ENCODE data around the gene MAP4K4.
"Not testable (repeated sequence)": the region's sequence is repeated elsewhere in the genome, so short reads cannot be mapped to it uniquely, and the experiment has no call there.

Gene MAP4K4

DNA sequence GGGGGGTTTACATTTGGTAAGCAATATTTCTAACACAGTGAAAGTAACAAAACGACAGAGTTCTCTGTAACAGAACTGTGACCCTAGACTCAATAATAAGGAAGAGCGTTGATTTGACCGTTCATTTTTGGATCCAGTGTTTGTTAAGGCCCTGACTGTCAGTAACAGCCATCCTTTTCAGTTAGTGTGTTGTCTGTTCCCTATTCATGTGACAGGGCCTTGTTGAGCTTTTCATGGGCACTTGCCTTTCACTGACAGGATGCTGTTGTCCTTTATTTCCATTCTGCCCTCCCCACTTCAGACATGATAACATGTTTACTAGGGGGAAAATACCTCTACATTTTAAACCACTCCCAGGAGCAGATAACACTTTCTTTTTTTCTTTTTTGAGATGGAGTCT lies 45.8 kb downstream of the MAP4K4 start:
- DNase-seq (ENCODE audit: low spot score) = no peak

DNA sequence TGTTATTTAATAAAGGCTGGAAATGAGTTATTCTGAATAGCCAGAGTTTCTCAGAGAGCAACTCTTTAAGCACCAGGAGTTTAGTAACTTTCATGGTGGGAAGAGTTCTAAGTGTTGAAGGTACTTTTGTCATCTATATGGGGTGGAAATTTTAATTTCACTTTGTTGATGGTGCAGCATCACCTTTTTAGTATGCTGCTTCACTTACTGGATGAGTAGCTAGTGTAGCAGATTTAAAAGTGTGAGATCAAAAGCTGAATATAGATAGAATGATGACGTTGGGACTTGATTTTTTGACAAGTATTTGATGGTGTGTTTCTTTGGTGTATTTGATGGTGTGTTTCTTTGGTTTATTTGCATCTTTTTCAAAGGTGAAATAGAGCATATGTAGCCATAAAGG lies 47.3 kb downstream of the MAP4K4 start:
- DNase-seq (ENCODE audit: low spot score) = no peak

DNA sequence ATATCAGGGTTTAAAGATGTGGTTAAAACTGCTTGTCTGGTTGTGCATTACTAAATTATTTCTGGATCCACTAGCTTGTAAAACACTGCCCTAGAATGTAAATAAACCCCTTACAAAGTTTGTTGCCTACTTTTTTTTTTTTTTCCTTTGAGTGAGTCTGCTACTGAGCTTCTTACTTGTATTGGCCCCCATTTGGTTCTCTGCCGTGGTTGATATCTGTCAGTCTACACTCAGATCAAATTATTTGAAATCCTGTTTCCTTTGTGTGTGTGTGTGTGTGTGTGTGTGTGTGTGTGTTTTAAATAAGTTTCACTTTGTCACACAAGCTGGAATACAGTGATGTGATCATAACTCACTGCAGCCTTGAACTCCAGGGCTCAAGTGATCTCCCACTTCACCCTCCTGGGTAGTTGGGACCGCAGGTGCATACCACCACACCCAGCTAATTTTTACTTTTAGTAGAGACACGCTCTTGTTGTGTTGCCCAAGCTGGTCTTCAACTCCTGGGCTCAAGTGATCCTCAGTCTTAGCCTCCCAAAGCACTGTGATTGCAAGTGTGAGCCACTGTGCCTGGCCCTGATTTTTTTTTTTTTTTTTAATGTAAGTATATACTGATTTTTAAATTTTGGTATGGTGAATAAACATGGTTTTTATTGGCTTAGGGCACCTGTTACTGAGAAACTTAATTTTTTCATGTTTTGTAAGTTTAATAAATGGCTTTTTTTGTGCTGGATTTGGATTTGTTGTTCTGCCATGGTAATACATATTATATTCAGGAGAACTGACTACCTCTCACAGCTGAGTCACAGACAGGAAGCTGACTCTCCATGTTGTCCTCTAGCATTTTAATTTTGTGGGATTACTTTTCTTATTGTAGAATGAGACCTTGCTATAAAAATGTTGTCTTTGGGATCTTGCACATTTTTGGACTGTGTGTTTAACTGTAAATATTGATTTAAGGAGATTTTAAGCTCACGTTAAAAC lies 48.5 kb downstream of the MAP4K4 start:
- DNase-seq (ENCODE audit: low spot score) = no peak

DNA sequence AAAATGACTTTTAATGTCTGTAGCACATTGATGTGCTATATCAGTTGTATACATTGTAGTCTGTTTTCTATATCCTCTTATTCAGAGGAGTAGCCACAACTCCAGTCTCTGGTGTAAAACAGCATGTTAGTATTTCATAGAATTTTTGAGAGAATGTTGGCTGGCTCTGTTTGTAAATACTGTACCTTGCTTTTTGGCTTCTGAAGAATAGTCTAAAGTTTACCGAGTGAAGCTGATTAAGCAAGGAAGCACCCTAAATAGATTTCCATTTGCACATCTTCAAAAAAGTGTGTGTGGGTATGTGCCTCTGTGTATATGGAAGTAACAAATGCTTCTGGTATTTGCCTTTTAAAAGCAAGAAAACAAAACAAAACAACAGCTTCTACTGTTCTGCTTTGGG lies 50.5 kb downstream of the MAP4K4 start:
- DNase-seq (ENCODE audit: low spot score) = no peak

DNA sequence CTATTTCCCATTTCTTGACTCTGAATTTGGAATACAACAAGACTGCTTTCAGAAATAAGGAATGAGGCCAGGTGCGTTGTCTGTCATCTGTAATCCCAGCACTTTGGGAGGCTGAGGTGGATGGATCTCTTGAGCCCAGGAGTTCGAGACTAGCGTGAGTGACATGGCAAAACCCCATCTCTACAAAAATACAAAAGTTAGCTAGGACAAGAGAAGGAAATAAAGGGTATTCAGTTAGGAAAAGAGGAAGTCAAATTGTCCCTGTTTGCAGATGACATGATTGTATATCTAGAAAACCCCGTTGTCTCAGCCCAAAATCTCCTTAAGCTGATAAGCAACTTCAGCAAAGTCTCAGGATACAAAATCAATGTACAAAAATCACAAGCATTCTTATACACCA lies 51.0 kb downstream of the MAP4K4 start:
- DNase-seq (ENCODE audit: low spot score) = not testable (repeated sequence)

DNA sequence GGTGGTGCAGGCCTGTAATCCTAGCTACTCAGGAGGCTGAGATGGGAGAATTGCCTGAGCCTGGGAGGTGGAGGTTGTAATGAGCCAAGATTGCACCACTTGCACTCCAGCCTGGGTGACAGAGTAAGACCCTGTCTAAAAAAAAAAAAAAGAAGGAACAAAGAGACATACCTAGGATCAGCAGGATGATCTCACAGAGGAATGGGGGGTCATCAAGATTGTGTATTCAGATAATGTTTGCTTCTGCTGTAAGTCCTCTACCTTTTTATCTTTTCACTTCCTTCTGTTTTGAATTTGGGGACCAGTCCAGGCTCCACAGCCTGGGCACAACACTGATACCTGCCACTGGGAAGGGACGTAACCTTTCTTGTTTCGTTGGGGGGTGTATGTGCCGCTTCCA lies 53.2 kb downstream of the MAP4K4 start:
- no peak for DNase-seq (ENCODE audit: low spot score)

DNA sequence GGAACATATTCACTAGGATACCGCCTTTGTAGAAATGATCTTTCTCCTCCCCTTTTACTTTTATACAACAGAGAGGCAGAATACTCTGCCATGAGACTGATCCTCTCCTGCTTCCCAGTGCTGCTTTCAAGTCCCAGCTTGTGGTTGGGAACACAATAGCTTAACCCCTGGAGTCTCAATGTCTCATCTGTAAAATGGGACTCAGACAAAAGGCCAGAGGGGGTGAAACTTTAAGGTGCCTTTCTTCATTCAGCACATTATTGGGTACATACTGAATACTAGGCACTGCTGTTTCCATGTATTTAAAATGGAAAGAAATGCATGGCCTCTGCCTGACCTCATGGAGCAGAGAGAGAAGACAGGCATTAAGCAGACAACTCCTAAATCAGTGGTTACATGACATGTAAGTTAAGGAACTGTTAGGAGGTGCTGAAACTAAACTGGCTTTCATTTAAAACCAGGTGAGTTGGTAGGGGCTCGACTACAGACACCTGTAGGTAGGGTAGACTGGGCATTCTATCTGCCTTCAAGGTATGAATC lies 53.8 kb downstream of the MAP4K4 start:
- no peak for DNase-seq (ENCODE audit: low spot score)

DNA sequence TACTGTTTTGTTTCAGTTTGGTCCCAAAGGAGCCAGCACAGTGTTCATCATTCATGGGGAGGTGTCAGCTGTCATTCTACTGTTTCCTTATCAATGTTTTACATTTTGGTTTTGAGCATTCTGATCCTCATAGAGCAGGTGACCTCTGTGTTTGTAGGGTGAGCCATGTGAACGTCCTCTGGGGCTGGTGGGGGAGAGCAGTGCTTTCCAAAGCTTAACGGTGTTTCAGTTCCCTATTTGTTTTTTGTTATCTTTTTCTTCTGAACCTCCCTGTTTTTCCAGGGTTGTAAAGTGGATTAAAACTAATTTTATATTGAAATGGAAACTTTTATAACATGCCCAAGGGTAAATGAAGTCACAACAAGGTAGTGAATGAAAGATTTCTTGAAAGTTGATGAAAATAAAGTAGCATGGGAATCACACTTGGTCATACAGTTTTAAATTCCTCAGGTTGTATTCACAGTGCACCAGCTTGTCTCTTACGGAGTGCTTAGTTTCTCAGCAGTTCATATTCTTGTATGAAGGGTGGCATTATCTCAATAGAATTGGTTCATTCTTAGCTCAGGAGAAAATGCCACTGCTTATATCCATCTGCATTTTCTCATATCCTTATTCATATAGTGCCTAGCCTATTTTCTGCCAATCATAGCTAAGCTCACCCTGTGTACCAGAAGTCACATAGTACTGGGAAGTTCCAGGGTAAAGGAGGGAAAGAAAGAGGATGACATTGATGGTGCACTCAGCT lies 54.5 kb downstream of the MAP4K4 start:
- DNase-seq (ENCODE audit: low spot score) = no peak

DNA sequence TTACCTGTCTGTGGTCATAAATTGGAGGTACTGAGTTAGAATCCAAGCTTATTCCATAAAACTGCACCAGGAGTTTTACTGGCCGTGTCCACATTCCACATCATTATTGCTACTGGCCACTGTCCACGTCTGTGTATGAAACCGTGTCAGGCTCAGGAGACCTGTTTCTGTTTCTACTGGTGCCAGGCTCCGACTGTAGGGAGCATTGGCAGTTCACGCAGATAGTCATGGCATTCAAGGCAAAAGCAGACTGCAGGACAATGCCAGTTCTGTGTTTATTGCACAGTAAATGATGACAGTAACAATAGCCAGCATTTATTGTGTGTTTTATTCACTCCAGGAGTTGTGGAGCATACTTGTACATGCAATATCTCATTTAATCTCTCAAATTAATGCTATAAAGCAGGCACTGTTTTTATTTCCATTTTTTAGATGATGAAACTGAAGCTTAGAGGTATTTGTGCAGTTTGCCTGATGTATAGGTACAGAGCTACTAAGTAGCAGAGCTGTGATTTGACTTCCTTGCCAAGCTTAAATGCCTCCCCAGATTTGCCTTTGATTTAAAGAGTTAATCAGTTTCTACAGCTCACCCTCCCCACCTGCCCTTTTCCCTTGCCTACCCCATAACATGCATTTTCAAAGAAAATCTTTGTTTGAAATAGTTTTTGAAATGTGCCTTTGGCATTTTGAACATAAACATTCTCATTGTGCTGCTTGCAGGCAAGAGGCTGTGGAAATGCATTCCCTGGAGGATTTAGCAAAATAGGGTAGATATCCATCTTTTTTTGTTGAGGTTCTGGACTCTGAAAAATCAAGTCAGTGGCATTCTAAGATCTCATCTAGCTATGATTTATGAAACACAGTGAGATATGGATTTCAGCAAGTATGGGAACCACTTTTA lies 55.5 kb downstream of the MAP4K4 start:
- no peak for DNase-seq (ENCODE audit: low spot score)

DNA sequence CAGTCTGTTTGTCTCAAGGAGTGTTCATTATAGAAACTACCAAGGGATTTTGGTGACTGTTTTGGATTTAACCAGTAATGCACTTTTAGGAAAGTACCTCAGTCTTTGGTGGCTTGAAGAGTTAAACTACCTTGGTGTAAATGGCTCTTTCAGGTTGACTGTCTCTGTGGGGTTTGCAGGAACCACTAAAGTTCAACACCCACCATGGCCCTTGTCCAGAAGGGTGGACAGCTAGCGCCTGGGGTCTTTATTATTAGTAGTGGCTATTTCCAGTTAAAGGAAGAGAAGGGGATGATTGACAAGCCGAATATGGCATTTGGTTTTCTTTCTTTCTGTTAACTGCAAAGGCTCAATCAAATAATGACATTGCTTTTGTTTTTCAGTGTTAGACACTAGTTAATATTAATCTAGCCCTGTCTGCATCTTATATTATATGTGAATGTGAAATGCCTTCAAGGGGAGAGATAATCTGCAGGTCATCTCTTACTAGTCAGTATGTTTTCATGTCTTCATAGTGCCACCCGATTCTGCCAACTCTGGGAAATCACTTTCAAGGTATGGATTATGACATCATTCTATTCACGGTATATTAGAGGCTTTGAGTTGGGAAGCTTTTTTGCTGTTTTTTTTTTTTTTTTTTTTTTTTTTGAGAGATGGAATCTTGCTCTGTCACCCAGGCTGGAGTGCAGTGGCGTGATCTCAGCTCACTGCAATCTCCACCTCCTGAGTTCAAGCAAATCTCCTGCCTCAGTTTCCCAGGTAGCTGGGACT lies 56.4 kb downstream of the MAP4K4 start:
- DNase-seq (ENCODE audit: low spot score) = no peak

DNA sequence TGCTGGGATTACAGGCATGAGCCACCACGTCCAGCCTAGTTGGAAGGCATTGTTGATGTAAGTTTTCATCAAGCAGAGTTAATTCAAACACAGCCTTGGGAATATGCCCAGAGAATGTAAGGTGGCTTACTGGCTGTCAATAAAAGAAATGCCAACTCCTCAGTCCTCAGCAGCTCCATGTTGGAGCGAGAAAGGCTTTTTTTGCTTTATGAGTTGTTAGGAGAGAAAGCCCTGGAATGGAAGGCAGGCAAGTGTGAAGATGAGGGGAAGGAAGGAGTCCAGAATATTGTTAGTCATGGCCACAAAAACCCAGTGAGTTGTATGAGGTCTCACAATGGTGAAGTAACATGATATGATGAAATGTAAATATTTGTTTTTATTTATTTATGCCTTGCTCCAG lies 57.1 kb downstream of the MAP4K4 start:
- no peak for DNase-seq (ENCODE audit: low spot score)

DNA sequence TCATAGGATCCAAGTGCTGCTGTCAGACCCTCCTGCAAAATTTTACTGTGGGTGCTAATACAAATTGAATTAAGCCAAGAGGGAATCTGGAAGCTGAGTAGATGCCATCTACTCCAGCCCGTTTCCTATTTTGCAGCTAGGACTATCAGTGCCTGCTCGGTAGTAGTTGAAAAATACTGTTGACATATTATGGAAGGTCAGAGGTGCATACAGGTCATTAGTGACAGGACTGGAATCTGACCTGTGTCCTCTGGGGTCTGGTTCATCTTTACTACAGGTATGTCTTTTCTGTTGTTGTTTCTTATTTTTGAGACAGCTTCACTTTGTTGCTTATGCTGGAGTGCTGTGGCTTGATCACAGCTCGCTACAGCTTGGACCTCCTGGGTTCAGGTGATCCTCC lies 58.8 kb downstream of the MAP4K4 start:
- no peak for DNase-seq (ENCODE audit: low spot score)

DNA sequence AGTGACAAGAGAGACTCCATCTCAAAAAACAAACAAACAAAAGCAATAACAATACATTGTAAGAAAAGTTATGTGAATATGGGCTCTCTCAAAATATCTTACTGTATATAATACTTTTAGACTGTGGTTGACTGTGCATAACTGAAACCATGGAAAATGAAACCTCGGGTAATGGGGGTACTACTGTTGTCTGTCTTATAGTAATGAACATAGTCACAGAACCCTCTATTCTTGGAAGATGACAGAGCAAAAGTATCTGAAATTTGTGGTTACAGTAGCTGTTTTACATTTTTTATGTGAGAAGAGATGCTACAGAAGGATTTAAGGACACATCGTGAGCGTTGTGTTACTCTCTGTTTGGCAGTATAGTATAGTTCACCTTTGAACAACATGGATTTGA lies 60.5 kb downstream of the MAP4K4 start:
- DNase-seq (ENCODE audit: low spot score) = no peak

DNA sequence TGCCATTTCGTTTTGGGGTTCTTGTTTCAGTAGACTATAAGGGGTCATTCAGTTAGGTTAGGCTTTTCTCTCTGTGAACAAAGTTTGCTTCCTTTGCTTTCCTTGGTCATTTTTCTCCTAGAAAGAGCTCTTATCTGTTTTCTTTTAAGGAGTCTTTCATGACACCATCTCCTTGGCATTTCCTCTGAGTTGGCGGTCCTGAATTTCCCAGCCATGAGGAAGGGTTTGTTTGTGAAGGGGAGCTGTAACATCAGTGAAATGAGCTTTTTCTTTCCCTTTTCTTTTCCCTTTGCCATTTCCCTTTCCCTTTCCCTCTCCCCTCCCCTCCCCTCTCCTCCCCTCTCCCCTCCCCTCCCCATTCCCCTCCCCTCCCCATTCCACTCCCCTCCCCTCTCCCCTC lies 61.7 kb downstream of the MAP4K4 start:
- DNase-seq (ENCODE audit: low spot score) = no peak

DNA sequence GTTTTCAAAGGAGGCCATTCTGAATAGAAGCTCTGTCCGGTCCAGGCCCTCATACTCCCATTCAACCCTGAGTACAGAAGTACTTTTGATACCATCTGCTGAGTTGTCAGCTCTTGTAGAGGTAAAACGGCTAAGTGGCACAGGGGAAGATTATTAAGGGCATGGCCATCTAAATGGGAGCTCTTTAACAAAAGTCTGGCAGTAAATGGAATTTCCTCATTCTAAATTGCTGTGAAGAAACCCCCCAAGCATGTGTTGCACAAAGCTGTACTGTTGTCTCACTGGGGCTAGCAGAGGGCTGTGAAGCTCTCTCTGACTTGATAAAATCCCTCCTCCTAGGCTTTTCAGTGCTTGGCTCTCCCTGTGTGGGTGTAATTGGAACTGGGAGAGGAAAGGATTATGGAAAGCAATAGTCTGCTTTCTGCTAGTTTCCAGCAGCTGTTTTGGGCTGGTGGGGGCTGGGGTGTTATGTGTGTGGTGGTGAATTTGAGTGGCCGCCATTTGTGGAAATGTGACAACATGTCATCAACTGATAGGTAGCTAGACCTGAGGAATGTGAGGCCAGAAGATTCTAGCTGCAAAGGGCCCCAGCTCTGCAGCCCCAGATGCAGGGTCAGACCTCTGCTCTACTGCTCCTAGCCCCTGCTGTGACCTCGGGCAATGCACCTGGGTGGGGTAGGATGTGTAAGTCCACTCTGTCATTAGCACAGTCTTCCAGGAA lies 65.1 kb downstream of the MAP4K4 start:
- no peak for DNase-seq (ENCODE audit: low spot score)

DNA sequence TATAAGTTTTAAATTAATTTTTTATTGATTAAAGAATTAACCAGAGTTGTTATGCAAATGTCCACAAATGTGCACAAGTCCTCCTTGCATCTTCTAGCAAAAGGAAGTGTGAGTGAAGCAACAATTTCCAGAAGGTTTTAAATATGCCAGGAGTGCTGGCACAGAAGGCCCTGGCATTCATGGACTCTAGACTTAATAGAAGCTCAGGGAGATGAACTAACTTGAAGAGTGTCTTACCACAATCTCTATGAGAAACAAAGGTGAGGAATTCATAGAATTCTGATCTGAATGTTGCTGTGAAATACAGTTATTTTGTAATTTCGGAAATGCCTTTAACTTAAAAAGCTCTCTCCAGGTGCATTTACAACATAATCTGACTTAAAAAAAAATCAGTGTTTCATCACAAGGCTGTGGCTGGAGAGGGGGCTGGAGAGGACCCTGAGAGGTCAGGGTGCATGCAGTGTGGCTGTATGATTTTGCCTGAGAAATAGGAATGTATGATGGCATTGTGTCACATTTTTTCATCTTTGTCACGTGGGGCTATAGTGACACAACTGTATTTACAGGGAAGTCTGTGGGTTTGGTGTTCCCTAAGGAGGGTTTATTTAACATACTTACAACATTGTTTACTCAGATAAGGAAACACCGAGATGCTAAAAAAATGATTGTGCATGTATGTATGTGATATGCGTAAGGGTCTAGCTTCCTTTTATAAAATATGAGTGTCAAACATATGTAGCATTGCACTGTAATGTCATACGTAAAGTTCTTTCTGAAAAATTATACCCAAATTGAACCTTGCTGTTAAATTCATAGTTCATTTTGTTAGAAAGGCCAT lies 66.2 kb downstream of the MAP4K4 start:
- no peak for DNase-seq (ENCODE audit: low spot score)

DNA sequence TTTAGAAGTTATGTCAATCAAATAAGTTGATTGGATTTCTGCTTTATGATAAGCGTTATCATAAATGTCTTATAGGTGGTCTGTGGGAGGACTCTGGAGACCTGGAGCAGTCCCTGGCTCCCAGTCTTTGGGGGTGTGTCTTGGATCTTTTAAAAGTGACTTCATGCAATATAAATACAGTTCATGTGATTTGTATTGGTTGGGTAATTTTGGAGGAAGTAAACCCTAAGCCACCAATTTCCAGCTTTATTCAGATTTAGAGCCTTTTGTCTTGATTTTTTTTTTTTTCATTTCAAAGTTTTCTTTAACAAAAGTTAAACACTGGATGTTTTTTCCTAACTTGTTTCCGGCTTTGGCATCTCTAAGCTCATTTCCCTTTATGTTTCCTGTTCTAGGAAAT lies 68.8 kb downstream of the MAP4K4 start:
- DNase-seq (ENCODE audit: low spot score) = no peak

DNA sequence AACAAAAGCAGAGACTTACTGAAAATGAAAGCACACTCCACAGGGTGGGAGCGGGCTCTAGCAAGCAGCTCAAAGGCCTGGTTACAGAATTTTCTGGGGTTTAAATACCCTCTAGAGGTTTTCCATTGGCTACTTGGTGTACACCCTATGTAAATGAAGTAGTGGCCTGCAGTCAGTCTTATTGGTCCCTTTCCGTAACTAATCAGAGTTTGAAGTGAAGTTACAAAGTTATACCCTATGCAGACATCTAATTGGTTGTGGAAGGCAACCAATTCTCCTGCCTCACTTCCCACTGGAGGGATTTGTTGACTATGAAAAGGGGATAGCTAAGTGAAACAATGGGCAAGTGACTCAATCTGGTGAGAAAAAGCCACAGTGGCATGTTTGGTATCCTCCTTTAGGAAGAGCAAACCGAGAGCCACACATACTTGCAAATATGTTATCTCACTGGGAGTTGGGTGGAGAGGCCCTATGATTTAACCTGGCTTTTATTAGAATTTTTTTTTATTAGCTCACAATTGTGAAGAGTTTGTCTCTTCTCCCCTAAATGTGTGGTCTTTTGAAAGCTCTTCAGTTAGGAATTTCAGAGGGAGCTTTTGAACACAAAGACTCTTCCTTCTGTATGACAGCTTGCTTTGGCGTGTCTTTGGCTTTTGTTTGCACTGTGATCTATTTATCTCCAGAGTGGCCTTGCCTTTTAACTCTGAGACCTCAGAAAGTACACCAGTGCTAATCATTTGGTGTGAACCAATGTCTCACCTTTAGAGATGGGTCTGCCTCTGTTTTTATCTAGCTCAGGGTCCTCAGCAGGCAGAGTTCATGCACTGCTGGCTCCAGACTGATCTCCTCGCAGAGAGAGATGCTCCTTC lies 69.6 kb downstream of the MAP4K4 start:
- peak; percentile 87 for DNase-seq (ENCODE audit: low spot score)
